ENCODE results near the gene CCDC186.
A peak's percentile ranks its signal among the peaks of the same experiment; 100 is the strongest.
"Not testable (repeated sequence)": the region's sequence is repeated elsewhere in the genome, so short reads cannot be mapped to it uniquely, and the experiment has no call there.

Gene CCDC186

DNA sequence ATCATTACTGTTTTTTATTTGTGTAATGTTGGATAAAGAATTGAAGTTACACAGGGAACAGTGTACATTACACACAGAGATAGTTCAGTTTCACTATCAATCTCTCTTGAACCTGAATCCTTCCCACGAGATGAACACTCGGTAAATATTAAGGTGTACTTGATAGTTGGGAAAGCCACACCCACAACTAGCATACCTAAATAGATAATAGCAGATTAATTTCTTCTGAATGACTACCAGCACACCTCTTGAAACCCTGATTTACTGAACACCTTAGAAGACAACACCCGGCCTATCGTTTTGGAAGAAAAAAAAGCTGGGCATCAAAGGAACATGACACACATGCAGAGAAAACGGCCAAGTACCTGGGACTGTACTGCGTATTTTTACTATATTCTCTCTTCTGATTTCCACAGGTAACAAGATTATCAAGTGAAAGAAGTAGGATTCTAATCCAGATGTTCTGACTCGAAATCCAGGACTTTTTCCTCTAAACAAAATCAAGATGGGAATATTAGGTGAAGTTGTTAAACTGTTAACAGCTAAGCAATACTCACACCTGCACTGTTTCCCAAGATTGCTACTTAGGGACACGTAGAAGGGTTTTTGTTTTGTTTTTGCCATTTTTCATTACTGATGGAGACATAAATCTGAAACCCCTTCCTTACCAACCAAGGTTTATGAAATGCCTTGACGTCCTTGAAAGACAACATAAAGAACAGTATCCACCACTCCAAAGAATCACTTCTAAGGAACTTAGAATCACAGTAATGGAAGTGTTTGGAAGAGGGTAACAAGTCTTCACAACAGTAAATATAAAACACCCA lies 1.0 kb downstream of the CCDC186 start:
- DNase-seq: peak in 1 of 5 donors; percentile 8

DNA sequence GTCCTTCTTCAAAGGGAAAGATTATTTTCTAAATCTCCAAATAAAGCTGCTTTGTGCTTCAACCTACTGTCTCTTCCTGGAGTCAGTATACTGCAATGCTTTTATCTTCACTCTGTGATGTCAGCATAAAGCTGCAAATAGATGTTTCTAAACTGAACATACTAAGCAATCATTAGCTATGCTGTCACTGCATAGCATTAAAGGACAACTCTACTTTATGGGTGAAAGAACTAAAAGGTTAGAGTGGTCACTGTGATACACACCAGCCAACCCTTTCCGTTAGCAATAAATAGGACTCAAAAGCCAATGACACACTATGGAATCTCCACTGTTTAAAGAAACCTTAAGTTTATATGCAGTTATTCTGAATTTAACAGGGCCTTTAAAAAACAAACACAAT lies 1.8 kb downstream of the CCDC186 start:
- DNase-seq: no peak

DNA sequence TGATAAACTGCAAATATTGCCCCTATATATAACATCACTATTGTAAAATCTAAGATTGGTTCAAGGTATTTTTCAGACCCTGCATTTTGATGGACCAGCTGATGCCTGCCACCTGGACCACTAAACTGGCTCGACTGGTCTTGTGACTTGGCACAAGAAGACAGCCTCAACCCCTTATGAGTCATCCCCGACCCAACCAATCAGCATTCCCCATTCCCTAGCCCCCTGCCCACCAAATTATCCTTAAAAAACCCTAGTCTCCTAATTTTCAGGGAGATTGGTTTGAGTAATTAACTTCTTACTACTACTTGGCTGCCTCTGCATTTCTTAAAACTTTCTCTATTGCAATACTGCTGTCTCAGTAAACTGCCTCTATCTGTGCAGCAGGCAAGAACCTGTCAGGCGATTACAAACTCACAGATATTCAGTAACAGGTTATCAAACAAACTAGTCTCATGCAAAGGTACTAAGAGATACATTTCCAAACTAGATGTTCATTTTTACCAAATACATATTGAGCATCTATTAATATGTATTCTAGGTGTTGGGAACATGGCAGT lies 5.5 kb downstream of the CCDC186 start:
- DNase-seq: no peak

DNA sequence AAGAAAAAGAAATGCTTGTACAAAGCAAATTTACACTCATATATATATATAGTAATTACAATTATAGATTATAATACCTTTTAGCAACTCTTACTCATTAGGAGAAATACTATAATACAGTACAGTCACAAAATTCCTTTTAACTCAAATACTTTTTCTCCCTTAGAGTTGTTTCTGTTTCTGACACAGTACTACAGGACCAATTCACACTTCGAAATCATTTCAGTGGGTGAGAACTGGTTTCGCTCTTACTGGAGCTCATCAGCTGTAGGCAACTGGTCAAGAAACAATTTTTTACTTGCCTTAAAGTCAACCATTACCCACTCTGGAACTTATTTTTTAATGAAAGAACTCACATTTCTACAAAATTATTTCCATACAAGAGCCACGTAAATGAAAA lies 6.0 kb downstream of the CCDC186 start:
- DNase-seq: no peak

DNA sequence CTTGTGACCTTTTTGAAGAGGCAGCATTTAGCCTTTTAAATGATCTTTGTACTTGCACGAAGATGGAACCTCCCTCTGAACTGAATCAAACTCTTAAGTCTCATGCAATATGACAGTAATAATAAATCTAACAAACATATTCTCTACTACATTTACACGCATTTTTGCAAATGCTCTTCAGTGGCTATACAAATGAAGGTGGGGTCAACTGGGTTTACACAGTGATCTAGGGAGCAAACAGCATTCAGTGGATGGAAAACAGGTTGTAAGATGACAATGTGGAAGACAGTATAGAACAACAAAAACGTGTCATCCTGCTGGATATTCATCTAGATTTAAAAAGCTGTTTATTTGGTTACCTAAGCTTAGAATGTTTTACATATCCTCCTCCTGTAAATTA lies 7.5 kb downstream of the CCDC186 start:
- no peak for DNase-seq

DNA sequence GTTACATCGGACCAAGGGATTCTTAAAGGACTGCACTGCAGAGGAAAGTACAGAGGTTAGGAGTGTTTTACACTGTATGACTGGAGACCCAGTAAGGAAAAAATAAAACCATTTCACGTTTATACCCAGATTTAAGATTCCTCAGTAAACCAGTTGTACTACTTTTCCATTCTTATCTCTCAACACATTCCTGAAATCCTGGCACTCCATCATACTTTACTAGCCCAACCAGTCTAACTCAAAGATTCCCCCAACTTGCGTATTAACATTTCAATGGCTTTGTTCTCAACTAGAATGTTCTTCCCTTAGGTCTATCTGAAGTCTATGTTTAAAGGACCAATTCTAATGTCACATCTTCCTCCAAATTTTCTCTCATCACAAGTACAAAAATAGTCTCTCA lies 8.0 kb downstream of the CCDC186 start:
- DNase-seq: no peak

DNA sequence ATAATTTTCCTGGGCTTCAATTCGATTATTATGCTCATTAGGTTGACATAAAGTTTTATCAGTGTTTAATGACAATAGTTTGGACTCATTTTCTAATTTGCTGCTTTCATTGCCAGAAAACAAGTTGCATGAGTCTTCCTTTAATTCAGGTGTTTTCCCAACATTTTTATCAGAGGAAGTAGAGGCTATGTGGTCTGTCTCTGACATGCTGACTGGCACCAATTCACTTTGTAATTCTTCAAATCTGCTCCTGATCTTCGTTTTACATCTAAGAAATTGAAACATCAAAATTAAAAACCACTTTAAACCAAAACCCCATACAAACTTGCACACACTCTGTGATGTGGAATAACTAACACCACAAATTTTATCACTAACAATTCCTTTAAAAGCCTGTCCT lies 10.9 kb downstream of the CCDC186 start:
- DNase-seq: no peak

DNA sequence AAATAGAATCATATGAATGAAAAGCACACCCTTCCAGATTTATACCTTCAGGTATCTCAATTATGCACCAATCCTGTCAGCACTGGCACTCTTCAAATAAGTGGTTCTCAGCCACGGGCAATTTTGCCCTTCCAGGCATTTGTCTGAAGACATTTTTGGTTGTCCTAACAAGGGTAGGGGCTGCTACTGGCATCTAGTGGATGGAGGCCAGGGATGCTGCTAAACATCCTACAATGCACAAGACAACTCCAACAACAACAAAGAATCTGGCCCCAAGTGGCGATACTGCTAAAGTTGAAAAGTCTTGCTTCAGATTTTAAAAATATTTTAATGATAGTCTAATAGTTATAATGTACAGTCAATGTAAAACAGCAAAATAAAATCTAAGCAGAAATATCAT lies 16.1 kb downstream of the CCDC186 start:
- DNase-seq: no peak

DNA sequence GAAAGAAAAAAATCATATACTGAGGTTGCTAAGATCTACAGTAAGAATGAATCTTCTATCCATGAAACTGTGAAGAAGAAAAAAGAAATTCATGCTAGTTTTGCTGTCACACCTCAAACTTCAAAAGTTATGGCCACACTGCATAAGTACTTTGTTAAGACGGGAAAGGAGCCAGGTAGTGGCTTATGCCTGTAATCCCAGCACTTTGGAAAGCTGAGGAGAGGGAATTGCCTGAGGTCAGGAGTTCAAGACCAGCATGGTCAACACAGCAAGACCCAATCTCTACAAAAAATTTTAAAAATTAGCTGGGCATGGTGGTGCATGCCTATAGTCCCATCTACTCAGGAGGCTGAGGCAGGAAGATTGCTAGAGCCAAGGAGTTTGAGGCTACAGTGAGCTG lies 22.1 kb downstream of the CCDC186 start:
- no peak for DNase-seq

DNA sequence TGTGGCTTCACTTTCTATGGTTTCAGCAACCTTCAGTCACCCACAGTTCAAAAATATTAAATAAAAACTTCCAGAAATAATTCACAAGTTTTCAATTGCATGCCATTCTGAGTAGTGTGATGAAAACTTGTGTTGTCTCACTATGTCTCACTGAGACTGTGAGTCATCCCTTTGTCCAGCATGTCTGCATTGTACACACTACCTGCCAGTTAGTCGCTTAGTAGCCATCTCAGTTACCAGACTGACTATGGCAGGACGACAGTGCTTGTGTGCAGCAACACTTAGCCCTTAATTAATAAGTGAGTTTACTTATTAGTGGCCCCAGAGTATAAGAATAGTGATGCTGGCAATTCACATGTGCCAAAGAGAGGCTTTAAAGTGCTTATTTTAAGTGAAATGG lies 22.5 kb downstream of the CCDC186 start:
- DNase-seq: no peak

DNA sequence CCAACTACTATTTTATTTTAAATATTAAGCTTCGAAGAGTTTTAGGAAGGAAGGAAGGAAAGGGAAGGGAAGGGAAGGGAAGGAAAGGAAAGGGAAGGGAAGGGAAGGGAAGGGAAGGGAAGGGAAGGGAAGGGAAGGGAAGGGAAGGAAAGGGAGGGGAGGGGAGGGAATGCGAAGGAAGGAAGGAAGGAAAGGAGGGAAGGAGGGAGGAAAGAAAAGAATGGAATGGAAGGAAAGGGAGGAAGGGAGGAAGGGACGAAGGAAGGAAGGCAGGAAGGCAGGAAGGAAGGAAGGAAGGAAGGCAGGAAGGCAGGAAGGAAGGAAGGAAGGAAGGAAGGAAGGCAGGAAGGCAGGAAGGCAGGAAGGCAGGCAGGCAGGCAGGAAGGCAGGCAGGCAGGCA lies 24.5 kb downstream of the CCDC186 start:
- DNase-seq: not testable (repeated sequence)

DNA sequence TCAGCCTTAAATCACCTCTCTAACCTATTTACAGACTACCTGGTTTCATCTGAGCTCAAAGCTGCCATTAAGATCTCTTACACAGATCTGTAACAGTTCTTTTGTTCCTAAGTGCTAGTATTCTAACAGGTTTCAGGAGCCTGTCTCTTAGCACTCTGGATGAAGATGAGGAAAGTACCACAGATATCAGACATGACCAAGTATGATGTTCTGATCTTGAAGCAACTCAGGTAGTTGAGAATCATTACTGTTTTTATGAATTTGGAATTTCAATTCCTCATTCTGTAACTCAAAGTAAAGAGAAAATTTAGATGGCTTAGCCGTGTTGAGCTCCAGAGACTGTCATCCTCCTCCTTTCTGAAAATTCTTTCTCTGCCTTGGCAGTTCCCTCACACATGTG lies 30.8 kb downstream of the CCDC186 start:
- DNase-seq: no peak

DNA sequence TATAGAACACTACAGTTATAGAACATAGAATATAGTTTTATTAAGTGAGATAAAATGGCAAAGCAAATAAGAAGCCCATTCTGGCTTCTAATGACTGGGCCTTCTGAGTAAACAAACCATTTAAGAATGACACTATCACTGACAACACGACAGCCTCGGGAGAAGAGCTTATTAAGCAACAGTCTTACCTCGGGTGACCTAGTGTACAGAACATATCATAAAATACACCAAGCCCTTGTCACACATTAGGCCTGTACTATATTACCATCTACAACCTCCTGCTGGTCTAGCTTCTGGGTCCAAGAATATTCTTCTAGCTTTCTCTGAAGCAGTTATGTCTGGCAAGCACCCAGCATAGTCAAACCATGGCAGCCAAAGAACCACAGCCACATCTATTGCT lies 32.0 kb downstream of the CCDC186 start:
- DNase-seq: no peak

DNA sequence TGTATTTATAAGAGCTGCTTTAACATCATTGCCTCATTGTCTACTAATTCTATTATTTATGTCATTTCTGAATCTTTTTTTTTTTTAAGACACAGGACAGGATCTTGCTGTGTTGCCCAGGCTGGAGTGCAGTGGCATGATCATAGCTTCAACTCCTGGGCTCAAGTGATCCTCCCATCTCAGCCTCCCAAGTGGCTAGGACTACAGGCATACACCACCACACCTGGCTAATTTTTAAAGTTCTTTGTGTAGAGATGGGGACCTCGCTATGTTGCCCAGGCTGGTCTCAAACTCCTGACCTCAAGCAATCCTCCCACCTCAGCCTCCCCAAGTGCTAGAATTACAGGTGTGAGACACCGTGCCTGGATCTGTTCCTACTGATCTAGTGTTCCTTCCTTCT lies 33.2 kb downstream of the CCDC186 start:
- not testable (repeated sequence) for DNase-seq

DNA sequence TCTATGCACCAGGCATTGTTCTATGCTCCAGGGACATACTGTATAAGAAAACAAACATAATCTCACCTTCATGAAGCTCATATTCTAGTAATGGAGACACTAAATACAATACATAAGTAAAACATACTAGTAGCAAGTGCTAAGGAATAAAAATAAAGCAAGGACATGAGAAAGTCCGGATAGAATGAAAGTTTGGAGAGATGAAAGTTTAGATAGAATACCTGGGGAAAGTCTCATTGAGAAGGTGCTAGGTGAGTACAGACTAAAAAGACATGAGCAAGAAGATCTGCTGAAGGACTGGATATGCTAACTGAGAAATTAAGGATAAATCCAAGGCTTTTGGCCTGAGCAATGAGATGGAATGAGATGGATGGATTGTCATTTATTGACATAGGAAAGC lies 34.0 kb downstream of the CCDC186 start:
- no peak for DNase-seq

DNA sequence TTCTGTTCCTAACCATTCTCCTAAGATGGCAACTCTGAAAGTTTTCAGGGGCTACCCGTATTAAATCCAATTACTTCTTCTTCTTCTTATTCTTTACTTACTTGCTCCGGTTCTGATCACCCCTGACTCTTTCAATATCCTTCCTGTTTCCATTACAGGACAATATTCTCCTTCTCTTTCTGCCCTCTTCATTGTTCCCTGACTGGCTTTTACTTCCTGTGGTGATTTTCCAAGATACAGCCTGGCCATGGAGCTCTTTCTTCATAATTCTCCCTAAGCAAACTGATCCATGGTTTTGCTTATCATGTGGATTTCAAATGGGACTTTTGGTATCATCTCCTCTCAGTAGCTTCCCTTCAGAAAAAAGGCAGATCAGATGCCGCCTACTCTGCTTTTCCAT lies 35.4 kb downstream of the CCDC186 start:
- DNase-seq: no peak

DNA sequence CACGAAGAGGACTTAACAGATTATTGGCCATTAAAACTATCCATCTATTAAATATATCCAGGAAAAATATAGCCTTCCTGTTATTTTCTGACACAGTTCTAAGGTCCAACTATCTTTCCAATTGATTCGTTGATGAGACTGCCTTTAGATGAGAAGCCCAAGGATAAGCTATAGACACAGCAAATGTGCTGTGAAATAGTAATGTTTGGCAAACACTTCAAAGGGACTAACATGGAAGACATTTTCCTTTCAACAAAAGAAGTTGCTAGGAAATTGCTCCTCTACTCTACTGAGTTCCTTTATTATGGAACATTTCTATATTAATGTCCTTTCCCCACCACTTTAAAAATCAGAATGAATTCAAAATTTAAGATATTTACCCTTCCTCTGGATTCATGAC lies 38.5 kb downstream of the CCDC186 start:
- no peak for DNase-seq

DNA sequence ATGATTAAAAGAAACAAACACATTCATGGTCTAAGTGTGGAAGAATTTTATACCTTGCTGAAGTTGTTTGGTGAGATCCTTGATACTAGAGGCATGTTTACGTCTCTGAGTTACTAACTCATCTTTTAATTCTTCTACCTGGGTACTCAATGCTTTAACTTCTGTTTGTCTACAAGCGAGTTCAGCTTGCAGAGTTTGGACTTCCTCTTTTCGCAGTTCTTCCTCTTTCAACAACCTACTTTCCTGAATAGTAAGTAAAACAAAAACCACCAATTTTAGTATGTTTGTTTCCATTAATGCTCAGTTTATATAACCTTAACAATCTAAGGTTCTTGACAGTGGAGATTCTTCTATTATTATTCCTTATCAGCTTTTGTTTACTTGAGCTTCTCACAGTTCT lies 42.9 kb downstream of the CCDC186 start:
- DNase-seq: no peak

DNA sequence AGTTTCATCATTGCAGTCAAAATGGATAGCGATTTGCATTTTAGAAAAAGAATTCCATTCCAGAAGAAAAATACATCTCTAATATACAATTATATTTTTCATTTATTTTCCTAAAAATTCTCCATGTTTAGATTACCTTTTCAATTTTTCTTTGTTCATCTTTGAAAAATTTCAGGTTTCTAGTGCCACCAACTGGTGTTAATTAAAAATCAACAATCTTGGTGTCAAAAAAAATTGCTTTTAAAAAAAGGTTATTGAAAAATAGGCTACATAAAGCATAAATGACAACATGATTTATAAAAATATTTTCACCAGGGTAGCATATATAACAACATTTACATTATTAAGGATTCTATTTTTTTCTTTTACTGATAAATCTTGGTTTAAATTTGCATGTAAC lies 53.0 kb downstream of the CCDC186 start:
- no peak for DNase-seq

DNA sequence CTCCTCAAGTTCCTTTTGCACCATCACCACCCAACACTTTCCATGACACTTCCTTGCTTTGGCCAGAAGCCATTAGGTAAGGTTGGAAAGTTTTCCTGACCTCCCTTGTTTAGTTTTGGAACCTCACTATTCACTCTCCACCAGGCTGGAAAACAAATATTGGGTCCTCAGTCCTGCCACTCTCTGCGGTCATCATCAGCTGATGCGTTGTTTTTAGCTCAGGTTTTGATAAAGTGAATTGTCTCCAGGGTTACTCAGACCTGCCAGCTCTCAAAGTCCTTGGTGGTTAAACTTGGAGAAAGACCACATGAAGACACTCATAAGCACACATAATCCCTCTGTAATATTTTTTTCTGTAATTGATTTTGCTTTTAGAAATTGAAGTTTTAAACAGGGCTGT lies 55.5 kb downstream of the CCDC186 start:
- DNase-seq: no peak

DNA sequence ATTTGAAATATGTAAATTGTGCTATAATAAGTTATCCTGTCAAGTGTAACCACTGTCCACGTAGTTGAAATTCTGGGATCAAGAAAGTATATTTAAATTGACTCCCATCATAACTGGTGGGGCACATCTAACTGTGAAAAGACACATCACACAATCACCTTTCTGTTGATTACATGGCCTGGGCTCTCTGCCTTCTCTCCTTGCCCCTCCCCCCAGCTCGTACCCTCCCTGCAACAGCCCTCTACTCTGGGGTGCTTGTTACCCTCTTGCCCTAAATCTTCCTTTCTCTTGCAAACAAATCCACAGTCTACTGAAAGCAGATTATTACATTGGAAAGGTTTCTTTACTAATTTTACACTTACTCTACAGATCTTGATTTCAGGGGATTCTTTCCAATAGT lies 56.3 kb downstream of the CCDC186 start:
- DNase-seq: no peak

DNA sequence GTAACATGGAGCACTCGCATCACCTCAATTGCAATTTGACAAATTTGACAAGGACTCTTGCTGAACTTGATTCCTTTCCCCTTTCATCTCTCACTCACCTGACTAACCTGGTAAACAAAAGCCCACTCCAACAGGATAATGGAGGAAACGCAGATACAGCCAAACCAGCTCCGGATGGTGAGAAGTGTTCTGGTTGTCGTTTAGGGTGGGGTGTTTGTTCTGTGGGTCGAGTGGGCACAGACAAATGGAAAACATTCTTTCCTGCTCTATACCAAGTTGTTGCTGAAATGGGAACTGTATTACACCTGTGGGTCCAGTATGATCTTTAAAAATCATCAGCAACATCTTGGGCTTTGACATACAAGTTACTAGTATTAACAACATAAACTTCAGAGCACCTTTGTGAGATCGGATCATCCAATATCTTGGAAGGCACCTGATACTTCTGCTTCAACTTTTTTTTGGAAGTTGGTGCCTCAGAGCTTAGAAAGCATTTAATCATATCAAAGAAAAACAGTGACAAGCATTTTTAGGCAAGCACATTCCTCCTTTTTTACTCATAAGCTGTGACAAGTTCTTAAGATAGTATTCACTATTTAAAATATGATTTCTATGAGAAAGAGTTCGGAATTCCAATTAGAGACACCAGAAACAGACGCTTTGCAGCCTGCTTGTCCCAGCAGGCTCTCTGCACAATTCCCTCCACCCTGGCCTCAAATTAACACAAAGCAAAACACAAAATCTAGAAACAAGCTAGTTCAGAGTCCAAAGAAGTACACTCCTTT lies 58.1 kb downstream of the CCDC186 start:
- DNase-seq: no peak

DNA sequence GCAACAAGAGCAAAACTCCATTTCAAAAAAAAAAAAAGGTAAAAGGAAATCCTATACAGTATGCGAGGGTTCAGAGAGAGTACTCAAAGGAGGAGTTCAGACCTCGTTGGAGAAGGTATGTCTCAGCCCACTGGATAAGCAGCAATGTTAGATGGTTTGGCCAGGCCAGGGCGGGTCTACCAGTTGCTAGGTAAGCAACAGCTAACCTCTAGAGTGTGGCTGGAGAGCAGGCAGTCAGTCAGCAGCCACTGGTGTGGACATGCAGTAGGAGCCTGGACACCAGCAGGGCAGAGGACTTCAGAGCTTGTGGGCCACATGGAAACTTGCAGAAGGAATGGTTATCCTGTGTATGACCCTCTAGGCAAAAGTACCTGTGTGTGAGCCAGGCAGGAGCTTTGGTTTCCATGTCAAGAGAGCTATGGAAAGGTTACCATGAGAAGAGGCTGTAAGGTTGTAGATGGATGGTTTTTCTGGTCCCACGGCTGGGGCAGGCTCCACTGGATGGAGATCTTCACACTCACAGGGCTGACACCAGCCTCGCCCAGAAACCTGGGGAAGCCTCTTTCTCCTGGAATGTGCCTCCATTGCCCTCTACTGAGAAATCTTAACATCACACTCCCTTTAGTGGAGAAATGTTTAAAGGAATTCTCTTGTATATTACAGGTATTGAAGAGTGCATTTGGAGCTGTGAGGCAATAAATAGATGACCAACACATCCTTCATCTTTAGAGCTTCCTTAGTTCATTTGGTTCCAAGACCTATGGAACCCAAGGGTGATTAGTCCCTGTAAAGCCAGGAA lies 63.6 kb downstream of the CCDC186 start:
- no peak for DNase-seq

Measured in T-helper 1 cell (primary cell).